ENCODE measurements around the gene NEK4.

NEK4 gene

DNA sequence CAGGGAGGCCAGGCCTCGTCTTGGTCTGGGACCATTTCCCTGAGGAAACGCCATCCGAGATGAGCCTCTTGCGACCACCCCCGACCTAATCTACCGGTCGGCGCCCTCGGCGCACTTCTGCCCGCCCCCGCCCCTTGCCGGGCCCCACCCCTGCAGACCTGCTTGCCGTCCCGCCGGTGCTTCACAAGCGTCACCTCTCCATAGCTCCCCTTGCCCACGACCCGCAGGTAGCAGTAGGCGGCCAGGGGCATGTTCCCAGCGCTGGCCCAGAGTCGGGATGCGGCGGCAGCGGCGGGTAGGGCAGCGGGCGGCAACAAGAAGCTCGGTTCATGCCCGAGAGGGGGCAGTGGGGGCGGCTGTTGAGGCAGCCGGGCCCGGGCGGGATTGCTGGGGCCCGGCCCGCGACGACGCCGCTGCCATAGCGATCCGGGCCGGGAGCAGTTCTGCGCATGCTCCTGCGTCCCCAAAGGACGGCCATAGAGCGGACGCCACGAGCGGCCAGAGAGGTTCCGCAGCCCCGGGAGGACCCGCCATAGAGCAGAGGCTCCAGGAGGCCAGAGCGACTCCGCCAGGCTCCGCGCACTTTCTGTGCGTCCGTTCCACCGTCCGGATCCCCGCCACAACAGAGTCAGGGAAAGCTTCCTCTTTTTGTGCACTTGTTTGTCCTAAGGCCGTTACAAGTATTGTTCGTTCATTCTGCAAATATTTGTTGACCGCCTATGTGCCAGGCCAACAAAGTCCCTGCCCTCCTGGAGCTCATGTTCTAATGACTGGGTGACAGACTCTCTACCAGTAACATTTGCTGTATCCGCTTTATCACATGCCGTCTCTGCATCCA is at the start of gene NEK4:
TSS of gene NEK4 (minus strand) at position 445 of the 838 bp plus-strand sequence. CDS start at position 251, 194 bp downstream.
- FAIRE-seq: no peak

DNA sequence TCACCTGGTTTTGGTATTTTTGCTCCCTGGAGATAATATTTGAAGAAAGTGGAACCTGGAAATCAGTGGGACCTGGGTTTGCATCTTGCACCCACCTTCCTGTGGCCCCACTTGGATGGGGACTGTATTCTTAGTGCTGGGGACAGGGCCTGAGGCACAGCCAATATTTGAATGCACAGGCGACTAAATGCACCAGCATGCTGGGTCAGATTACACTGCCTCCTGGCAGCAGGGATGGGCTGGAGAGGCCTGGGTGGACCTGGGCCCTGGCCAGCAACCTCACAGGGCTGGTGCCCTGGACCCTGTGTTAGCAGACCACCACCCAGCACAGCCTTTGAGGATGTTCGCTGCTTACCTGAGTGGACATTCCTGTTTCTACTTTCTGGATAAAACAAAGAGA is 49.2 kb upstream of the NEK4 start:
- FAIRE-seq: no peak

DNA sequence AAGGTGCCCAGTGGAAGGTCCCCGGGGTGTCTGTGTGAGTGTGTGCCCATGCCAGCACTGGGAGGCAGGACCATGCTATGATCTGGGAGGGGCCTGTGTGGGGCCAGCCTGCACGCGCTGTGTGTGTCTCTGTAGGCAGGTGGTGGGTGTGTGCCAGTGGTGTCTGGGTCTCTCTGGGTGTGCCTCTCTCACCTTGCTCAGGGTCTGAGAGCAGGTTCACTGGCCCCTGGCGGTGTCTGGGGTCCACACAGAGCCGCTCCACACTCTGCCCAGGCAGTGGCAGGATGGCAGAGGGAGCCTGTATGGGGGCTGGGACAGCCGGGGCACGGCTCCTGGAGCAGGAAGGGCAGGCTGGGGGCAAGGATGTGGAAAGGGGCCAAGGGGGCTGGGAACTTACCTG is 47.1 kb upstream of the NEK4 start:
- no peak for FAIRE-seq

DNA sequence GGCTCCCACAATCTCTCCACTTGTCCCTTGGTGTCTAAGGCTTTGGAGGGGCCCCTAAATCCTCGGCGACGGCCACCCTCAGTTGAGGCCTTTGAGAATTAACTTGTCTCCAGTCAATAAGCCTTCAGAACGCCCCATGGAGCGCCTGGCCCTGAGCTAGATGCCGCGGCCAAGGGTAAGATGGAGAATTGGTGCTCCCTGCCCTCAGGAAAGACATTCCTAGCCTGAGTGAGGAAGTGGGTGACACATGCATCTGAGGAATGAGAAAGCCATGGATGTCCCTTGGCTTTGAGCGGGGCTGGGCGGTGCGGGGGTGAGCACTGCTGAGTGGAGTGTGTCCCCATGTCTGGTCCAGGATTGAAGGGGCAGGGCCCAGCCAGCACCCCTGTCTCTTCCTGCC is 46.5 kb upstream of the NEK4 start:
- no peak for FAIRE-seq

DNA sequence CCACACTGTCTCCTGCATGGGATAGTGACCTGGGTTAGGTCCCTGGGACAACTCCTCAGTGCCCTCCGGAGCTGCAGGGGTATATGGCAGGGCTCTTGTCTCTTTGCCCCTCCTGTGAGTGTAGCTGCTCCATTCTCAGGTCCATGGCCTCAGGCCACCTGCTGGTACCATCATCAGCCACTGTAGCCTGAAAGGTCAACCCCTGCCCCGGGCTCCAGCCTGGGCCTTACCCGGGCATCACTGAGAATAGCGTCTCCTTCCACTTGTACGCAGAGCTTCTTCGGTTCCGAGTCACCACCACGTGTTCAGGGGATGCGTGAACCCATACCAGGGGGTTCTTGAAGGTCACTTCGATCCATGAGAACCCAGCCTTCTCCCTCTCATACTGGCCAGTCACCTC is 45.9 kb upstream of the NEK4 start:
- FAIRE-seq: no peak

DNA sequence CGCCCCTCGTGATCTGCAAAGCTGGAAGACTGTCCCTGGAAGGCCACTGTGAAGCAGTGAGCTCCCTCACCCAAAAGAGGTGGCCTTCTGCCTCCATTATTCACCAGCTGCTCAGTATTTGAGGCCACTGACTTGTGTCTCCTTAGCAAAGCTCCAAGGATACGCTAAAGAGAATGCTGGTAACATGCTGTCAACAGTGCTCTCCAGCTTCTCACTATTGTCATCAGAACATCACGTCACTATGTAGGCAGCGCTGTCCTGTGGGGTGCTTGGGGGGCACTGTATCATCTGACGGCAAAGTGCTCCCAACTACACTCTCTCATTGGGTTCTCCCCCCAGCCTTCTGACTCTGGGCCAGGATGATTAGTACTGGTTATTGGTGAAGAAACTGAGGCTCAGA is 45.5 kb upstream of the NEK4 start:
- no peak for FAIRE-seq

DNA sequence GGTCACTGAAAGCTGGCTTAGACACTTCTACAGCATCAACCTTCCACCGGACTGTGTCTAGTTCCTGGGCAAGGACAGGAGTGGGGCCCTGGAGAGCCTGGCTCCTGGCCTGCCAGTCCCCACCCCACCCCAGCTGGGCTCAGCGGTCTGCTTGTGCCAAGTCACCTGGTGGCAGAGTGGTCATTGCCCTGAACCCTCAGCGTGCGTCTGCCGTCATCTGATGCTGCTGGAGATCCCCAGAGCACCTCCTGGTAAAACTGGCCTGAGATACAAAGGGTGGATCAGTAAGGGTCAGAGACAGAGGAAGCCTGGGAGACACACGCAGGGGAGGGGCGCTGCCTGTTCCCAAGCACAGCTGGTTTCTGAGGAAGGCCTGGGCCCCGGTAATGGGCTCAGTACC is 43.1 kb upstream of the NEK4 start:
- no peak for FAIRE-seq

DNA sequence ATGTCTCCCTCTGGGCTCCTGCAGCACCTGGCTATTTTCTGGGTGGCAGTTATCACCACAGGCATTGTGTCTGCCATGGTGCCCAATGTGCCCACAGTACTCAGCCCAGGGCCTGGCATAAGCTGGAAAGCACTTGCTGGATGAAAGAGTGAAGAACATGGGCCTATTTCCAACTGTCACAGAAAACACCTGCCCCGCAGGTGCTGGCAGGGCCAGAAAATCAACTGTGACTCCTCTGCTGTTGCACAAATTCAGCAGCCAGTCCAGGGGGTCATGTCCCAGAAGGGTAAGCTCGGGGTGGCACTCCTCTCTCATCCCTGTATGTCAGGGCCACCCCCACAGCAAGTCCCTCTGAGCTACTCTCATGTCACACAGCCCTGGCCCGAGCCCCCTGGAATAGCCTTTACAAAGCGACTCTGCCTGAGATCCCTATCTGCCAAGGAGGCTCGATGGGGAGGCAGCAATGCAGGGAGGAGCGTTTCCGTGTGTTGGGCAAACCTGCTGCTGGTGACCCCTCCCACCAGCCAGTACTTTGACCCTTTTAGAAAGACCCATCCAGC is 40.8 kb upstream of the NEK4 start:
- FAIRE-seq: no peak

DNA sequence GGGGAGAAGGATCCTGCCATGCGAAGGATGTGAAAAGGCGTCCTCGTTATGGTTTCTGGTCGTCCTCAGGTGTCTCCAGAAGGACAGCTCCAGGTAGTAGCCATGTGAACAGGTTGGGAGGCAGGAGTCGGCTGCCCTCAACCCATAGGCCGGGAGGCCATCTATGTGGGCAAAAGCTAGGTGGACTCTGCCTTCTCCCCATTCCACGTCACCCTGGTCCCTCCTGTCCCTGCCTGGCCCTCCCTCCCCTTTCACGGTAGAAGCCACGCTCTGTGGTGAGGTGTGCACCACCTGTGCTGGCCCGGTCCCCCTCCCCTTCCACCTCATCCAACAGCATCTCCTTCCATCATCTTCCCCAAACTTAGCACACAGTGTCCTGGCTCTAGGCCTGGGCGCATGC is 40.2 kb upstream of the NEK4 start:
- FAIRE-seq: no peak

DNA sequence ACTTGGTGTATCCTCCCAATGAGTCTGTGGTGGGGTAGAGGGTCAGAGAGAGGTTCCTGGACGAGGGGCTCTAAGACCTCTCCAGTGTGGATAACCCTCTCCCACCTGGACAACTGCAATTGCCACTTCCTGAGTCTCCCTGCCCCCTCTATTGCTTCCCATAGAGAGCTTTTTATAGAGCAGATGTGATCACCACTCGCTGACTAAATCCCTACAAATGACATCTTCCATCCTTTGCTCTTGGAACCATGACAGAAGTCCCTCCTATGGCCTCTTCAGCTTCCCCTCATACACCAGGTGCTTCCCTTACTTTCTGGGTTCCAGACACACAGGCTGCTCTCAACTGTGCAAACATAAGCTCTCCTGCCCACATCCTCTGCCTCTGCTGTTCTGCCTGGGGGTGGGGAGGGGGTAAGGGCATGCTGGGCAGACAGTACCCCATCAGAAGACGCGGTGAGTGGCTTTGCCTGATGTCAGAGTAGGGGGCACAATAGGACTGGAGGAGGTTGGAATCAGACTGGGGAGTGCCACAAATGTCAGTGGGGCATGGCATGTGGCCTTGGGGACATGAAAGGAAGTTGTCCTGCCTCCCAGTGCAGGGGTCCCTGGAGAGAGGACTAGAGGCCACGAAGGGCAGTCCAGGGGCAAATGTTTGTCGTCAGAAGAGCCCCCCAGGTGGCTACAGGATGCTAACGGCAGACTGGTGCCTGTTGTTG is 39.1 kb upstream of the NEK4 start:
- FAIRE-seq: no peak

DNA sequence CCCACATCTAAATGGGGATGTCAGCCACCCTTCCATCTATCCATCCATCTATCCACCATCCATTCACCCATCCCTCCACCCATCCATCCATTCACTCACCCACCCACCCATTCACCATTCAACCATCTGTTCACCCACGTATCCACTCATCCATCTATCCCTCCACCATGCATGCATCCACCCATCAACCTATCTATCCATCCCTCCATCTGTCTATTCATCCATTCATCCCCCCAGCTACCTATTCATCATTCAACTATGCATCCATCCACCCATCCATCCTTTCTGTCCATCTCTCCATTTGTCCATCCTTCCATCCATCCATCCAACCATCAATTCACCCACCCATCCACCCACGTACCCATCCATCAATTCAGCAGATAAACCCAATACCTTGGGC is 38.4 kb upstream of the NEK4 start:
- FAIRE-seq: no peak

DNA sequence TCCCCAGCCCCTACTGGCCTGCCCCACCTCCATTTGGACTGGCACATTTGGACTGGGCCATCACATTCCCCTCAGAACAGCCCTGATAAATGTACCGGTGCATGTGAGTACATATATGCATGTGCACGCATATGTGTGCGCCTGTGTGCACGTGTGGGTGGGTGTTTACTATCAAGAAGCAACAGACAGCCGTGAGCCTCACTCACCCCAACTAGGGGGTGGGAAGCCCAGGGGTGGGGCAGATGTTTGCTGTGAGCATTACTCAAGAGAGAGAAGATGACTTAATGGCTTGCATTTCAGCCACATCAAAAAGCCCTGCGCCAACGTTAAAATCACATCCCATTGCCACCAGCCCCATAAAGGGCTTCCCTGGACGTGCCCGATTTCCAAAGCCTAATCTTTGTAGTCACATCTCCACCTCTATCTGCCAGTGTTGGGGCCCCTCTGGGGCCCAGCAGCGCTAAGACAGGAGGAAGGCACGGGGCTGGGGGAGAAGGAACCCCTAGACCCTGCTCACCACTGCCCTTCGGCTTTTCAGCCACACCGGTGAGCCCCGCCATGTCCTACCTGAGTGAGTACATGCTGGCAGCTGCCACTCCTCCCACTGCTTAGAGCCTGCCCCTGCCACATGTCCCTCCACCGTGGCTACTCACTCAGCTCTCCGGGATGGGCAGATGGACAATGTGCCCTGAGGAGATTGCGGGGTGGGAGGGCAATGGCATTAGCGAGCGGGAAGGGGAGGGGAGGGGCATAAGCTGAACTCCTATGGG is 34.7 kb upstream of the NEK4 start:
- no peak for FAIRE-seq

DNA sequence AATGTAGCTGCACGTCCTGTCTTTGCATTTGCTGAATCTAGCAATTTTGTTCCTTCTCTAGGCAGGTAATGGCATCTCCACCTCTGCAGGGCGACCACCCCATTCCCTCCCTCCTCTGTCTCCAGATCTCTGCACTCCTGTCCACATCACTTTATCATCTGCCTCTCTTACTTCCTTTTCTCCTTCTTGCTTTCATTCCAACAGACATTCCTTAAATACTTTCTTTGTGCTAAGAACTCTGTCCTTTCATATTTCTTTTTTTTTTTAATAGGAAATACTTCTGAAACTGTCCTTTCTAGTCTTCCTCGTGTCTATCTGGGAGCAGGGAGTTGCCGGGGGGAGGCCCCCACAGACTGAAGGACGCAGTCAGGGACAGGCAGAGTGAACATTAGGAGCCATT is 31.1 kb upstream of the NEK4 start:
- no peak for FAIRE-seq

DNA sequence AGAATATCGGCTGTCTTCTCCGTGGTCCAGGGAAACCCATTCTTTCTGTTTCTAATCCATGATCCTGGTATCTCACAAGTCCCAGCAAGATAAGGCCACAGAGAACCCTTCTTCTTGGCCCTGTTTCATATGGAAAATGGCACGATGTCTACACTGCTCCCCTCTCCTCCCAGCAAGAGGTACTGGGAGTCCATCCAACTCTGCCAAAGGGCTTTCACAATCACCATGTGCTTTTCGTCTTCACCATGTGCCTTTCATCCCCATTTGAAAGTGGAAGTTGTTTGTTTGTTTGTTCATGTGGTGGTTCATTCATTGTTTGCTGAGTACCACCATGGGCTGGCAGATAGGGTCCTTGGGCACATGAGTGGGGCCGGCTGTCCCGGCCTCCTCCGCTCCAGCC is 29.3 kb upstream of the NEK4 start:
- no peak for FAIRE-seq

DNA sequence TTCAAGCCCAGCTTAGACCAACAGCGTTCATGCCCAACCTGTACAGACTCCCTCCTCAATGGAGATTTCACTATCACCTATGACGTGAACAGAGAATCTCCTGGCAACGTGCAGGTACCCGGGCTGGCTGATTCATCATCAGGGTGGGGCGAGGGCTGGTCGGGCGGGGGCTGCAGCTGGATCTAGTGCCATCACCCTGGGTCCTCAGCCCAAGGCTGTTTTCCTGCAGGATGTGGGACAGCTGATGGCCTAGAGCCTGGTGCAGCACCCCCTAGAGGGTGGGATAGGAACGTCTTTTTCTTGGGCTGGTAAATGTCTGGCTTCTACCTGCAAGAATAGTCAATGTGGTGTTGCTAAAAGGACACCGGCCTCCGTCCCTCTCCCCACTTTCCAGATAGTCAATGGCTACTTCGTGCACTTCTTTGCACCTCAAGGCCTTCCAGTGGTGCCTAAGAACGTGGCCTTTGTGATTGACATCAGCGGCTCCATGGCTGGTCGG is 28.3 kb upstream of the NEK4 start:
- FAIRE-seq: no peak

DNA sequence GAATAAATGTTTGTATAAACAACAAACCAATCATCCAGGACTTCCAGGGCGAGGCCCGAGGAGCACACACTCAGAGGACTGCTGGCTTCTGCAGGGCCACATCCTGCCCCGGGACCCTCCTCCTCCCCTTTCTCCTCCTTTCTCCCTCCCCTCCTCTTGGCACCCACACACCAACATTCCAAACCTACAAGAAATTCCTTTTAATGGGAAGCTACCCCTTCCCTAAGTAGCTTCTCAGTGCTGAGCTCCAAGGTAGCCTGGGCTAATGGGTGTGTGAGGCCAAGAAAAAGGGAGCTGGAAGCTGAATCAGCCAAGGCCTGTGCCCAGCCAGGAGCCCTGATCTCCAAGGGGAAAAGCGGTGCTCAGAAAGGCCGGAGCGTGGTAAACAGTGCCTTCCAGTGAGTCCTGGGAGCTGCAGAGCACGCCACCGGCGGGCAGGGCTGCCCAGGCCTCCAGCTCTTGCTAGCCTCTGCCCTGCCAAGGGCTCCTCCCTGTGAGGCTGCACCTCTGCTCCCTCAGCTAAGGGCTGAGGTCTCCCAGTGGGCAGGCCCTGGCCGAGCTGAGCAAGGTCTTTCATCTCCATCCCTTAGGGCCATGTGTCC is 27.7 kb upstream of the NEK4 start:
- no peak for FAIRE-seq

DNA sequence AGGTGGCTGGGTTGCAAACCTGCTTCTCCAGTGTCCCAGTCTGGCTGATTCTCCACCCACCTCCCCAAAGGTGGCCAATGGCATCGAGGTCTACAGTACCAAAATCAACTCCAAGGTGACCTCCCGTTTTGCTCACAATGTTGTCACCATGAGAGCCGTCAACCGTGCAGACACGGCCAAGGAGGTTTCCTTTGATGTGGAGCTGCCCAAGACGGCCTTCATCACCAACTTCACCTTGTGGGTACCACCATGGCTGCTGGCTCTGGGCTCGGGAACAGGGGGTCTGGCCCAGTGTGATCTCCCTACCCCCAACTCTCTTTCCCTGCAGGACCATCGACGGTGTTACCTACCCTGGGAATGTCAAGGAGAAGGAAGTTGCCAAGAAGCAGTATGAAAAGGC is 25.7 kb upstream of the NEK4 start:
- no peak for FAIRE-seq

DNA sequence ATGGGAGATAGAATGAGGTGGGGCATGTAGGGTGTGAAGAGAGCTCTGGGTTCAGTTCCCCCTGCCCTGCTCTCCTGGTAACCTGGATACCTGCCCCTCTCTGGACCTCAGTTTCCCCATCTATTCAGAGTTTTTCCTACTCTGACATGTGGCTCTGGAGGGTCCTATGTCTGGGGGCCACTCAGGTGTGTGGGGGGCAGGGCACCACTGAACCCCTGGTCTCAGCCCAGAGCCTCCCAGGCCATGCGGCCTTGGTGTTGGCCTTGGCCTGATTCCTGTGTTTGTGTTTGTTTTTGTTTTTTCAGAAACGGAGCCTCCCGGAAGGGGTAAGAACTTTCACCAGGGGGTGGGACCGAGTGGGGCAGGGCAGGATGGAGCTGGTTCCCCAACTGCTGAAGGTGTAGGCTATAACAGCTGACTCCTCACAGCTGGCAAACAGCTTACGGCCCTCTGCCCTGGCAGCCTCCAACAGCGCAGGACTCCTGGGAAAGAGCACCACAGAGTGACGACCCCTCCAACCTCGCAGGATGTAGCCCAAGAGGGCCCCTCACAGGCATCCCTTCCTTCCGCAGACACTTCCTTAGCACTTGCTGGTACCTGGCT is 24.7 kb upstream of the NEK4 start:
- FAIRE-seq: no peak

DNA sequence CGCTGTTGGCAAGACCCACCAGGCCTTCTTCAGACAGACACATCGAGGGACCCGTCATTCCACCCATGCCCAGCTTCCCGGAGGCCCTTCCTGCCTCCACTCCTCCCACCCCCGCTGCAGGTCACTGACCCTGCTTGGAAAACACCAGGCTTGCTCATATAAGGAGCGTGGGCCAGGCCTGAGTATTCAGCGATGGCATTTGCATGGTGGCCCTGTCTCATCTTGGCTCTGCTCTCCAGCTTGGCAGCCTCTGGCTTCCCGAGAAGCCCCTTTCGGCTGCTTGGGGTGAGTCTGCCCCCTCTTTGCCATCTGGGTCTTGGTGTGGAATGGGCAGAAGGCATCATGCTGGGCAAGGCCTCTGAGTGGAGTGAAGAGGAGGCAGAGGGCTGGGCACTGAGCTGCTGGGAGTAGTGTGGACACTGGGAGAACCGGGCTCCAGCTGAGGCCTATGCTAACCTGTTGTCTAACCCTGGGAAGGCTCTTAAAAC is 23.9 kb upstream of the NEK4 start, which contains the start of gene ITIH3:
TSS of gene ITIH3 (plus strand) at position 185 of the 488 bp plus-strand sequence. CDS start at position 193, 8 bp downstream.
- no peak for FAIRE-seq

DNA sequence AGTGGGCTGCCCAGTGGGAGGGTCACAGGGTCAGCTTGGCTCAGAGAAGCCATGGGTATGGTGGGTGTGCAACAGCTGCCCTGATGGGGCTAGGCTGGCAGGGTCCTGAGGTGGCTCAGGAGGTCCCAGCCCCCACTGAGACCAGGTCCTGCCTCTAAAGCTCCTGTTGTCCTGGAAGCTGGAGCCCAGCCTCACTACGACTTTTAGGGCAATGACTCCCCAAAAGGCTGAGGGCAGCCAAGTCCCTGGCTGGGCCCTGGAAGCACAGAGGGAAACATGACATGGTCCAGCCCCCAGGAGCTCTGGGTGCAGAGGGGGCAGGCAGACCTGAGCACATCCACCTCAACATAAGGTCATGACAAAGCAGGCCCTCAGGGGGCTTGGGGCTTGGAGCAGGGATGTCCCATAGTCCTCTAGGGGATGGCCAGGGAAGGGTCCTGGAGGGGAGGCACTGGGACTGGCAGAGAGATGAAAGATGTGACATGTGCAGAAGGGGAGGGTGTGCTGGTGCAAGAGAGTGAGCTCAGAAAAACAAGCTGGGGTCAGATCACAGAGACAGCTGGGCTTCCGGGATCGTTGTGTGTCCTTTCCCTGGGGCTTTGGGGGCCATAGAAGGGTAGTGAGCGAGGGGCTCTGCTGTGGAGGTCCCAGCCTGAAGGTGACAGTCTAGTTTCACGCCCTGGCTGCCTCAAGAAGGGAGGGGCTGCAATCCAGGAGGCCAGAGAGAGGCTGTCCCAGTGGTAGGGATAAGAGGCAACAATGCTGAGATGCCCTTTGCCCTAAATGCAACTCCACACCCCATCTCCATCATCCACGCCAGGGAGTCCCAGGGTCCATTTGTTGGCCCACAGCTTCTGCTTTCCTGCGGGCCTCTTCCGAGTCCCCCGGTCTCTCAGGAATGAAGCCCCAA is 23.2 kb upstream of the NEK4 start:
- no peak for FAIRE-seq

Data from colon (tissue), 2 donors.